Naive thymus-derived CD8-positive, alpha-beta T cell (primary cell): ENCODE results near the gene APEH. TPM values are rescaled to one million over a fixed set of nuclear protein-coding genes. Genes with fewer than 3 reads are reported as not detected.

Experiments used
- ATAC-seq, 2 donors: fragments of 150-1000 bp; cut with Tn5 transposase in 1 of 2; sonication (Bioruptor Pico), chemical (Tn5 transposase) in 1 of 2; 1 replicate in 1 of 2; 2 replicates in 1 of 2; pipeline ENCODE4 v1.10.0; 2021; ENCODE audit warnings: mild to moderate bottlenecking in 2 of 2, moderate library complexity in 2 of 2
- POLR2A ChIA-PET: fragments of 350-600 bp; sonication (Branson Sonifier 250); formaldehyde crosslinking; loops from one replicate; lab custom pipeline; 2021; ENCODE audit warnings: antibody characterized with exemption; lab: Charles Lee
- DNase-seq, 10 donors: peaks; one replicate each; pipeline versions ENCODE4 v3.0.0 to v3.0.0-alpha.2; 2020 to 2022
- H3K27ac Mint-ChIP-seq, 10 donors: one replicate each; pipeline ENCODE4 v1.8.0; 2020 to 2022; ENCODE audit warnings: mild to moderate bottlenecking in 10 of 10, mixed read lengths in 10 of 10, moderate library complexity in 4 of 10, inconsistent platforms in 1 of 10
- H3K27me3 Mint-ChIP-seq, 5 donors: one replicate each; pipeline ENCODE4 v1.8.0; 2021 to 2022; ENCODE audit warnings: mixed read lengths in 5 of 5
- H3K36me3 Mint-ChIP-seq, 3 donors: one replicate each; pipeline ENCODE4 v1.8.0; 2020 to 2022; ENCODE audit warnings: mixed read lengths in 3 of 3, mild to moderate bottlenecking in 2 of 3, inconsistent platforms in 1 of 3
- H3K4me1 Mint-ChIP-seq, 4 donors: one replicate each; pipeline ENCODE4 v1.8.0; 2021 to 2022; ENCODE audit warnings: mixed read lengths in 4 of 4
- H3K4me3 Mint-ChIP-seq, 10 donors: one replicate each; pipeline ENCODE4 v1.8.0; 2020 to 2022; ENCODE audit warnings: mild to moderate bottlenecking in 10 of 10, mixed read lengths in 10 of 10, moderate library complexity in 6 of 10, inconsistent platforms in 1 of 10
- H3K9me3 Mint-ChIP-seq, 9 donors: one replicate each; pipeline ENCODE4 v1.8.0; 2020 to 2022; ENCODE audit warnings: mixed read lengths in 9 of 9, mild to moderate bottlenecking in 3 of 9, inconsistent platforms in 1 of 9, moderate library complexity in 1 of 9
- polyA plus RNA-seq, 3 donors: library from polyadenylated mRNA; unstranded; fragments of 300-500 nt; fragmentation: Illumina TruSeq; gene quantifications; one replicate each; pipeline ENCODE4 v1.2.3, GENCODE V29; 2021
- total RNA-seq, 8 experiments: library from RNA in 2 of 8; stranded (reverse) in 2 of 8; gene quantifications; one replicate each; pipeline ENCODE4 v1.2.3 and lab custom pipeline; 2021 to 2026

APEH gene
- total and polyA plus RNA-seq, 5 experiments from 2014 or later, result 105 to 139 (median 131) TPM

- no peak overlapping the region for H3K27ac Mint-ChIP-seq
- ATAC-seq (no peak), DNase-seq (no peak)
- peaks cover 3 to 7% (median 6%) of the 10 kb centered on the region in 4 donors for H3K4me1 Mint-ChIP-seq
- H3K27me3 Mint-ChIP-seq, result no peaks in the 10 kb centered on the region
- H3K36me3 Mint-ChIP-seq, result peaks cover 0 to 16% (median 0%) of the 10 kb centered on the region in 3 donors
- H3K4me3 Mint-ChIP-seq, result no peak overlapping the region
- POLR2A ChIA-PET, result interaction anchor here (0.9 kb wide), 1 partner anchor 17 kb away, joined by 5 read pairs; the partner anchor contains the start of gene AMIGO3
- no peaks in the 10 kb centered on the region for H3K9me3 Mint-ChIP-seq
Observed at GRCh38 chr3:49702672-49703071, 28.5 kb downstream of the APEH start.

GRCh38 chr3:49703443-49703927 lies 29.3 kb downstream of the APEH start:
- ATAC-seq (peak; percentile 99), DNase-seq (peak; percentile 47 to 81 (median 64))
- peak overlapping the region in 1 of 10 donors; percentile 34 for H3K27ac Mint-ChIP-seq
- H3K27me3 Mint-ChIP-seq, result no peaks in the 10 kb centered on the region
- no peaks in the 10 kb centered on the region for H3K9me3 Mint-ChIP-seq
- peaks cover 0 to 21% (median 0%) of the 10 kb centered on the region in 3 donors for H3K36me3 Mint-ChIP-seq
- peaks cover 3 to 10% (median 6%) of the 10 kb centered on the region in 4 donors for H3K4me1 Mint-ChIP-seq
- no peak overlapping the region for H3K4me3 Mint-ChIP-seq
- POLR2A ChIA-PET, result no interaction called here

GRCh38 chr3:49703956-49704355 lies 29.8 kb downstream of the APEH start:
- no peak for ATAC-seq
- H3K27me3 Mint-ChIP-seq, result no peaks in the 10 kb centered on the region
- no peaks in the 10 kb centered on the region for H3K9me3 Mint-ChIP-seq
- H3K4me3 Mint-ChIP-seq, result no peak overlapping the region
- H3K36me3 Mint-ChIP-seq, result peaks cover 0 to 20% (median 0%) of the 10 kb centered on the region in 3 donors
- peaks cover 3 to 11% (median 6%) of the 10 kb centered on the region in 4 donors for H3K4me1 Mint-ChIP-seq
- H3K27ac Mint-ChIP-seq, result peak overlapping the region in 2 of 10 donors; percentile 34 to 67
- no peak for DNase-seq
- POLR2A ChIA-PET, result no interaction called here

GRCh38 chr3:49704629-49705028 lies 30.5 kb downstream of the APEH start:
- POLR2A ChIA-PET, result no interaction called here
- no peaks in the 10 kb centered on the region for H3K27me3 Mint-ChIP-seq
- no peak for DNase-seq
- no peak for ATAC-seq
- no peaks in the 10 kb centered on the region for H3K9me3 Mint-ChIP-seq
- peak overlapping the region in 1 of 10 donors; percentile 67 for H3K27ac Mint-ChIP-seq
- no peak overlapping the region for H3K4me3 Mint-ChIP-seq
- H3K36me3 Mint-ChIP-seq, result peaks cover 0 to 19% (median 0%) of the 10 kb centered on the region in 3 donors
- H3K4me1 Mint-ChIP-seq, result peaks cover 3 to 11% (median 6%) of the 10 kb centered on the region in 4 donors

- no peak overlapping the region for H3K4me3 Mint-ChIP-seq
- H3K9me3 Mint-ChIP-seq, result no peaks in the 10 kb centered on the region
- peaks cover 3 to 11% (median 6%) of the 10 kb centered on the region in 4 donors for H3K4me1 Mint-ChIP-seq
- no peaks in the 10 kb centered on the region for H3K27me3 Mint-ChIP-seq
- DNase-seq (no peak), ATAC-seq (no peak)
- H3K36me3 Mint-ChIP-seq, result peaks cover 0 to 17% (median 0%) of the 10 kb centered on the region in 3 donors
- POLR2A ChIA-PET, result no interaction called here
- no peak overlapping the region for H3K27ac Mint-ChIP-seq
Observed at GRCh38 chr3:49705390-49705960, 31.3 kb downstream of the APEH start.

GRCh38 chr3:49706456-49707112 lies 32.4 kb downstream of the APEH start:
- H3K4me1 Mint-ChIP-seq, result peaks cover 8 to 14% (median 11%) of the 10 kb centered on the region in 4 donors
- peak in 1 of 10 donors; percentile 52 for DNase-seq
- no peak overlapping the region for H3K27ac Mint-ChIP-seq

GRCh38 chr3:49707113-49707480 lies 32.9 kb downstream of the APEH start:
- Mint-ChIP-seq H3K9me3 (no peaks in the 10 kb centered on the region), H3K27me3 (no peaks in the 10 kb centered on the region), H3K4me1 (peaks cover 11 to 16% (median 15%) of the 10 kb centered on the region in 4 donors), H3K27ac (peak overlapping the region in 2 of 10 donors; percentile 49 to 79), H3K36me3 (peaks cover 0 to 18% (median 0%) of the 10 kb centered on the region in 3 donors), H3K4me3 (no peak overlapping the region)
- DNase-seq, result no peak
- POLR2A ChIA-PET, result interaction anchor here (1.4 kb wide), 1 partner anchor 12 kb away, joined by 4 read pairs; the partner anchor contains the start of gene AMIGO3
- no peak for ATAC-seq

More at GRCh38 chr3:49706456-49707112, 32.4 kb downstream of the APEH start:
- H3K36me3 Mint-ChIP-seq, result peaks cover 0 to 18% (median 0%) of the 10 kb centered on the region in 3 donors
- H3K4me3 Mint-ChIP-seq, result no peak overlapping the region
- H3K9me3 Mint-ChIP-seq, result no peaks in the 10 kb centered on the region
- H3K27me3 Mint-ChIP-seq, result no peaks in the 10 kb centered on the region
- no peak for ATAC-seq
- POLR2A ChIA-PET, result interaction anchor here (1.4 kb wide), 1 partner anchor 13 kb away, joined by 4 read pairs; the partner anchor contains the start of gene AMIGO3

GRCh38 chr3:49709852-49710251 lies 35.7 kb downstream of the APEH start:
- peak overlapping the region in 1 of 10 donors; percentile 40 for H3K27ac Mint-ChIP-seq
- H3K4me3 Mint-ChIP-seq, result no peak overlapping the region
- no peaks in the 10 kb centered on the region for H3K9me3 Mint-ChIP-seq
- H3K27me3 Mint-ChIP-seq, result no peaks in the 10 kb centered on the region
- no peak for ATAC-seq
- H3K4me1 Mint-ChIP-seq, result peaks cover 12 to 28% (median 18%) of the 10 kb centered on the region in 4 donors
- peaks cover 0 to 13% (median 0%) of the 10 kb centered on the region in 3 donors for H3K36me3 Mint-ChIP-seq
- POLR2A ChIA-PET, result no interaction called here
- no peak for DNase-seq

- peaks cover 0 to 13% (median 0%) of the 10 kb centered on the region in 3 donors for H3K36me3 Mint-ChIP-seq
- peak in 1 of 10 donors; percentile 49 for DNase-seq
- H3K4me1 Mint-ChIP-seq, result peaks cover 12 to 30% (median 18%) of the 10 kb centered on the region in 4 donors
- peak overlapping the region in 9 of 10 donors; percentile 28 to 87 (median 63) for H3K27ac Mint-ChIP-seq
- H3K4me3 Mint-ChIP-seq, result peak overlapping the region in 1 of 10 donors; percentile 30
- ATAC-seq, result no peak
- H3K9me3 Mint-ChIP-seq, result no peaks in the 10 kb centered on the region
- POLR2A ChIA-PET, result interaction anchor here (1.7 kb wide), 1 partner anchor 10 kb away, joined by 4 read pairs; no protein-coding TSS in a partner anchor
- H3K27me3 Mint-ChIP-seq, result no peaks in the 10 kb centered on the region
Observed at GRCh38 chr3:49711489-49711888, 37.3 kb downstream of the APEH start.

- DNase-seq, result no peak
- peak overlapping the region in 2 of 10 donors; percentile 13 to 22 for H3K4me3 Mint-ChIP-seq
- H3K4me1 Mint-ChIP-seq, result peaks cover 12 to 30% (median 18%) of the 10 kb centered on the region in 4 donors
- no peaks in the 10 kb centered on the region for H3K27me3 Mint-ChIP-seq
- POLR2A ChIA-PET, result interaction anchor here (1.3 to 1.7 kb wide), 3 partner anchors 11 to 12 kb away, joined by 4 to 6 read pairs (median 4); partner anchors contain the start of gene GMPPB
- no peaks in the 10 kb centered on the region for H3K9me3 Mint-ChIP-seq
- H3K36me3 Mint-ChIP-seq, result peaks cover 0 to 11% (median 0%) of the 10 kb centered on the region in 3 donors
- no peak for ATAC-seq
- H3K27ac Mint-ChIP-seq, result peak overlapping the region in 5 of 10 donors; percentile 28 to 82 (median 47)
Observed at GRCh38 chr3:49712166-49712565, 38.0 kb downstream of the APEH start.

- DNase-seq, result peak in 1 of 10 donors; percentile 64
- Mint-ChIP-seq H3K27ac (peak overlapping the region in 8 of 10 donors; percentile 6 to 82 (median 41)), H3K4me3 (peak overlapping the region in 2 of 10 donors; percentile 13 to 41), H3K9me3 (no peaks in the 10 kb centered on the region), H3K36me3 (peaks cover 0 to 7% (median 0%) of the 10 kb centered on the region in 3 donors), H3K4me1 (peaks cover 12 to 33% (median 20%) of the 10 kb centered on the region in 4 donors), H3K27me3 (no peaks in the 10 kb centered on the region)
- peak in 1 of 2 donors; percentile 35 for ATAC-seq
- POLR2A ChIA-PET, result interaction anchor here (1.3 to 1.7 kb wide), 3 partner anchors 10 to 12 kb away, joined by 4 to 6 read pairs (median 4); partner anchors contain the start of gene GMPPB
Observed at GRCh38 chr3:49712631-49713317, 38.6 kb downstream of the APEH start.
